Activated CD8-positive, alpha-beta memory T cell treated with anti-CD3 and anti-CD28 coated beads for 36 hours (primary cell): ENCODE data around the gene PLAGL2. TPM values are rescaled to one million over a fixed set of nuclear protein-coding genes. Genes with fewer than 3 reads are reported as not detected.
"Not testable (repeated sequence)": the region's sequence is repeated elsewhere in the genome, so short reads cannot be mapped to it uniquely, and the experiment has no call there.

Source experiments
- CTCF ChIA-PET: fragments of 350-600 bp; sonication (Branson Sonifier 250); formaldehyde crosslinking; loops from one replicate; lab custom pipeline; 2021; ENCODE audit warnings: antibody characterized with exemption; lab: Charles Lee
- POLR2A ChIA-PET: fragments of 350-600 bp; sonication (Branson Sonifier 250); formaldehyde crosslinking; loops from one replicate; lab custom pipeline; 2021; ENCODE audit warnings: antibody characterized with exemption; lab: Charles Lee
- total RNA-seq, 2 experiments: library from RNA; stranded (reverse); gene quantifications; one replicate each; pipeline ENCODE4 v1.2.3, GENCODE V29; 2021

Gene PLAGL2
- total RNA-seq, 2 experiments from 2014 or later = 115 to 117 TPM

DNA sequence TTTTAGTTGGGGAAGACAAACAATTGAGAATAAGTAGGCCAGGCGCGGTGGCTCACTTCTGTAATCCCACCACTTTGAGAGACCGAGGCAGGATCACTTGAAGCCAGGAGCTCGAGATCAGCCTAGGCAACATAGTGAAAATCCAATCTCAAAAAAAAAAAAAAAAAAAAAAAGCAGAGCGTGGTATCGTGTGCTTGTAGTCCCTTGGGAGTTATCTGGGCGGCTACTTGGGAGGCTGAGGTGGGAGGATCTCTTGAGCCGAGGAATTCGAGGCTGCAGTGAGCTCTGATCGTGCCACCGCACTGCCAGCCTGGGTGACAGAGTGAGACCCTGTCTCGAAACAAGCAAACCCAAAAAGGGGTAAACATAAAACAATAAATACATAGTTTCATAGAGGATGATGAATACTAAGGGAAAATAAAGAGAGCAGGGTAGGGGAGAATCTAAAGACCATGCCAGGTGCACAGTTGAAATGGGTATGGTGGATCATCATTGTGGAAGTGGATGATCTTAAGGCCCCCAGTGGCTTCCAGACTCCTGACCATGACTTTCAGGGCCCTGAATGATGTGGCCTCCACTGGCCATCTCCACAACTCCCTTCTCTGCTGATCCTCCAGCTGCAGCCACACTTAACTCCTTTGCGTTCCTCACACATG is 1.1 kb upstream of the PLAGL2 start:
- POLR2A ChIA-PET = interaction anchor here (0.5 to 1.0 kb wide), 5 partner anchors 9 to 159 kb away, joined by 4 to 5 read pairs (median 5); no protein-coding TSS in a partner anchor

DNA sequence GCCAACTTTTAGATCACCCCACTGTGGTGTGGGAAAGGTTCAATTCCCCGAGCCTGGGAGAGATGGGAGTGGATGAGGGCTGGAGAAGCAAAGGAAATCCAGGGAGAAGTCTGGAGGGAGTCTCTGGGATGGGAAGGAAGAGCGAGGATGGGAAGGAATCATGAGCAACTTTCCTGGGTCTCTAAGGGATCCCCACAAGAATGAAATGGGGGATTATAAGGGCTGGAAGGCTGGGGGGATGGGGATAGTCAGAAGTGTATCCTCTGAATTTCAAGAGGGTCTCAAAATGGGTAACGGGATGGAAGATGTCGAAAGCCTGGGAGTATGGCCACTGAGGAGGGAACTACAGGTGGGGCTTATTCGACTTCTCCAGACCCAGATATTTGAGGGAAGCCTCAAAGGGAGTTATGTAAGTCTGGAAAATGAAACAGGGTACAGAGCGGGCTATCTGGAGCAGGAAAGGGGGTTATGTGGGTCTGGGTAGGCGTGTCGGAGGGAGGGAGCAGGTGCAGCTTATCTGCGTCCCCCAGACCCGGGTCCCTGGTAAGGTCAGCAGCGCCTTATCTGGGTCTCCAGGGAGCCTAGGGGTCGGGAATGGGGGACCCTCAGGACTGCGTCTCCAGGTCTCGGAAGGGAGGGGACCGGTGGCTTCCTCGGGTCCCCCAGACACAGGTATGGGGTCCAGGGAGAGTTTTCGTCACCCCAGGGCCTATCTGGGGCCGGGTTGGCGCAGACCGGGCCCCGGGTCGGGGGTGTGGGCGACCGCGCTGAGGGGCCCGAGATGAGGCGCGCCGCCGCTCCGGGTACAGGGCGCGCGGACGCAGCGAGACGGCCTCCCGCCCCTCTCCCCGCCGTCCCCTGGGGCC is 550 bp downstream of the PLAGL2 start:
- ChIA-PET POLR2A (interaction anchor here (1.4 kb wide), 1 partner anchor 25 kb away, joined by 3 read pairs; no protein-coding TSS in a partner anchor), CTCF (no interaction called here)

More for the DNA sequence above, 1.1 kb upstream of the PLAGL2 start:
- CTCF ChIA-PET = no interaction called here

GRCh38 chr20:32205843-32206759 is 1.4 kb downstream of the PLAGL2 start:
- ChIA-PET CTCF (interaction anchor here (1.6 kb wide), 1 partner anchor 156 kb away, joined by 3 read pairs; no protein-coding TSS in a partner anchor), POLR2A (interaction anchor here (0.6 to 2.2 kb wide), 5 partner anchors 26 to 153 kb away, joined by 3 to 15 read pairs (median 6); no protein-coding TSS in a partner anchor)

DNA sequence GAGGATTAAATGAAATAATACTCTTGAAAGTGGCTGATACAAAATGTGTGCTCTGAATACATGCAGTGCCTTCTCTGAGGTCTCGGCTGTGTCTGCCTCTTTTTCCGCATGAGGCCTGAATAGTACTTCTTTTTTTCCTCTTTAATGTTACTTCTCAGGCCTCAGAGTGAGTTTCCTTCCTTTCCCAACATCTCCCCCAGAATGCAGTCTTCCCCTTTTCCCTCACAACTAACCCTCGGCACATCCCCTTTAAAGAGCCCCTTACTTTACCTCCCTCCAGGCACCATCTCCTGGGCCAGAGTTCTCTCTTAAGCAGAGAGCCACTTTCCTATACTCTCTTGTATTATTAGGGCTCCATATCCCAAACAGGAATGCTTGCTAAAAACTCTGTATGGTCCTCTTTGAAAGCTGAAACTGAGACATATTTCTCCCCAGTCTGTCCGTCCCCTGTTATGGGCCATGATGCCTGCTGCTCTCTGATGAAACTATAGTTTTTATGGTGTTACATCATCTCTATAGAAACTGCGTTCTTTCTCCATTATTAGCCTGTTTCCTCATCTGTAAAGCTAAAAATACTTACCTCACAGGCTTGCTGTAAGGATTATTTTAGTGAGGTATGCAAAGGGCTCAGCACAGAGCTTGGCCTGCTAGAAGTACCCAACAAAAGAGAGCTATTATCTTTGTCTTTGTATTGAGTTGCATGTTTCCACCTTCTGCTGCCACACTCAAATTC is 2.3 kb downstream of the PLAGL2 start:
- CTCF ChIA-PET = interaction anchor here (1.3 to 1.6 kb wide), 2 partner anchors 89 to 156 kb away, joined by 3 read pairs; no protein-coding TSS in a partner anchor

DNA sequence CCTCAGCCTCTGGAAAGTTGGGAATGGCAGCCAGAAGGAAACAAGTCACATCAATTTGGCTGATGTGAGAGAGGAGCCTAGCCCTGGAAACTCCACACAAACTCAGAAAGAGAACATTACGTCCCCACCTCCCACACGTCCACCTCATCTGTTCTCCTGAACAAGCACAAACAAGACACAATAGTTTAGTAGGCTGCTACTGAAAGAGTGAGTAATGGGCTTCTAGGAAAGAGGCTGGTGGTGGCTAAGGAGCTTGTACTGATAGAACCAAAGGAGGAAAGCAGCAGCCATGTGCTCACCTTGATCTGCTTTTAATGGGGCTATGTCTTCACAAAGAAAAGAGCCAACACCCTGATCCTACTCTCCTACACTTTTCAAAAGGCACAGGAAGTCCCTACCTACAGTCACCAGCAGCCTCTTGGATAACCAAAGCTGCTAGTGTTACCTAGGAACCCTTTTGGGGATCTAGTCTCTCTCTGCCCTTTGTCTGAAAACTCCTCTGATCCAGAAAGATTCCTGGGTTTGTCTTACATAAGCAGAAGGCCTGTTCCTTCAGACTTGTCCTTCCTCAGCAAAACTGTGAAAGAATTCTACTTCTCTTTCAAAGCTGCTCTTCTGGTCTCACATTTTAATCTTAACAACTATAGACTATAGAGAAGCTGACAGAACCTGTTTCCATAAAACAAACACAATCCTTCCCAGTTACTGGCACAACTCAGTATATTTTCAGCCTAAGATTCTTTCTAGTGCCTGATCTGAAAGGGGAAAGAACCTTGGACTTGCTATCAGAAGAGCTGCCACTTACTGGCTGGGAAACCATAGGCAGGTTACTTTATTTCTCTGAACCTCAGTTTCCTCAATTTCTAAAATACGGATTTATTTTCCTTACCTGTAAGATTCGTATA is 3.1 kb downstream of the PLAGL2 start:
- ChIA-PET CTCF (interaction anchor here (1.0 to 1.7 kb wide), 4 partner anchors 81 to 157 kb away, joined by 3 to 6 read pairs (median 4); no protein-coding TSS in a partner anchor), POLR2A (interaction anchor here (0.5 to 2.2 kb wide), 6 partner anchors 80 to 155 kb away, joined by 3 to 15 read pairs (median 4); partner anchors contain the start of gene ASXL1)

More for the DNA sequence above, 2.3 kb downstream of the PLAGL2 start:
- POLR2A ChIA-PET = interaction anchor here (0.6 to 2.2 kb wide), 6 partner anchors 27 to 154 kb away, joined by 3 to 15 read pairs (median 6); no protein-coding TSS in a partner anchor

DNA sequence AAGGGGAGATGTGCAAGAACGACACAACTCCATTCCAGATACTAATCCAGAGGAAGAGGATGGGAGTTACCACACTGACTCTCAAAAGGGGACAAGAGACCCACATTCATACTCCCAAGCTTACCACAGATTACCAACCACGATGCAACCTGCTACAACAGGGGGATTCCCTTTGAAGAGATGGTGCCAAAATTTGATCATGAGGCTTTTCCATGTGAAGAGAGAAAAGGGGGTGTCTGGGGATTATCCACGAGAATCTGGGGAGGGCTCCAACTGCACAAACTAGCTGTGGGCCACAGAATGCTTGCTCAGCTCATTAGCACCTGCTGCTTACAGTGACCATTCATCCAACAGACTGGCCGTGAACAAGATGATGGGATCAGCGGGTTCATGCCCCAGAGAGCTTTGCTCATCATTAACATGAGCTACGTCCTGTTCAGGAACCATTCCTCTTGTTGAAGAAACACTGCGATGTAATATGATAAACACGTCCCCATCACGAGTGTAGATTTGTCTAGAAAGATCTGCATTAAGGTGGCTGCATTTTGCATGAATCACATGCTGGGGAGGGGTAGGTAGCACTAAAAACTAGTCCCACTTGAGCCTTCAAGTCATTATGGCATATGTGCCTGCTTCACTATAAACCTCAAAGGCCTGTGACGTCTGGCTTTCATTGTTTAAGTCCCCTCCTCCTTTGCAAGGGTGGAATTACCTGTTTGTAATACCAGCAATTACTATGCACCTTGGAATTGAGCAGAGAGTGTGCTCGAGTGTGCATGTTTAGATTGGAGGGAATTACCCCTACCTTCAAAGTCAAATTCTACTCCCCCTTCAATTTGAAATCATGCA is 4.0 kb downstream of the PLAGL2 start:
- CTCF ChIA-PET = interaction anchor here (1.0 to 1.7 kb wide), 3 partner anchors 82 to 130 kb away, joined by 3 to 6 read pairs (median 6); no protein-coding TSS in a partner anchor
- POLR2A ChIA-PET = interaction anchor here (0.5 to 2.2 kb wide), 6 partner anchors 29 to 155 kb away, joined by 3 to 8 read pairs (median 4); partner anchors contain the start of genes ASXL1 and TM9SF4

DNA sequence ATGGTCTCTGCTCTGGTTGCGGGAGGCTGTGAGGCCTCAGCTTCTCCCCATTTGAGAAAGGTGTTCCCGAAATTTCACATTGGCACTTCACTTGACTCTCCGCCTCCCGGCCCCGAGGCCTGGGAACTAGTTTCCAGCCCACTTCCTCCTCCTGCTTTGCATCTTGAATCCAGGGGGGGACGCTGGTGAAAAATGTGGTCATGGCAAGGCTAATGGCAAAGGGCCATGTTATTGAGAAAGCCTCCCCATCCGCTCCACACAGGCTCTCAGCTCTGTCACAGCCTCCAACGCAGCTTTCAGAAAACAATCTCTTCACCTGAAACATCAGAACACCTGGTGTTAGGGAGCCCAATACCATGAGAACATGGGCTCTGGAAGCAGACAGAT is 5.6 kb downstream of the PLAGL2 start:
- ChIA-PET CTCF (interaction anchor here (0.6 kb wide), 1 partner anchor 55 kb away, joined by 4 read pairs; no protein-coding TSS in a partner anchor), POLR2A (interaction anchor here (1.2 to 1.3 kb wide), 2 partner anchors 11 to 84 kb away, joined by 5 to 6 read pairs; no protein-coding TSS in a partner anchor)

DNA sequence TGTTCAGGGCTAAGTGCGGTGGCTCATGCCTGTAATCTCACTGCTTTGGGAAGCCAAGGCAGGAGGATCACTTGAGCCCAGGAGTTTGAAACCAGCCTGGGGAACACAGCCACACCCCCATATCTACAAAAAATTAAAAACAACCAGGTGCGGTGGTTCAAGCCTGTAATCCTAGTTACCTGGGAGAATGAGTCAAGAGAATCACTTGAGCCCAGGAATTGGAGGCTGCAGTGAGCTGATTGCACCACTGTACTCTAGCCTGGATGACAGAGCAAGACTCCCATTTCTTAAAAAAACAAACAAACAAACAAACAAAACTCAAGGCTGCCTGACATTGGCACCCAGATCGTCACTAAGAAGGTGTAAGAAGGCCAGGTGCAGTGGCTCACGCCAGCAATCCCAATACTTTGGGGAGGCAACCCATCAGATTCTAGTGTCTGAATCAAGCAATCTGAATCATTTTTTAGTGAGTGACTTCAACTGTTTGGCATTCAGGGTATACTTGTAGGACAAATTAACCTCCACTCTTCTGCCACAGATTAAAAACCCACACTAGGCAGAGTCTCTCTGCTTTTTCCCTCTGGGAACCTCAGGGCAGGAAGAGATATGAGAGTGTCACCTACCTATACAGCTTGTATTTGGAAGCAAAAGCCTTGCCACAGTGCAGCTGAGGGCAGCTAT is 6.1 kb downstream of the PLAGL2 start:
- ChIA-PET CTCF (interaction anchor here (0.6 kb wide), 1 partner anchor 54 kb away, joined by 4 read pairs; no protein-coding TSS in a partner anchor), POLR2A (interaction anchor here (1.2 to 1.3 kb wide), 2 partner anchors 11 to 85 kb away, joined by 5 to 6 read pairs; no protein-coding TSS in a partner anchor)

- CTCF ChIA-PET = no interaction called here
- POLR2A ChIA-PET = no interaction called here
These were observed 8.5 kb downstream of the PLAGL2 start for GRCh38 chr20:32199006-32199405.

DNA sequence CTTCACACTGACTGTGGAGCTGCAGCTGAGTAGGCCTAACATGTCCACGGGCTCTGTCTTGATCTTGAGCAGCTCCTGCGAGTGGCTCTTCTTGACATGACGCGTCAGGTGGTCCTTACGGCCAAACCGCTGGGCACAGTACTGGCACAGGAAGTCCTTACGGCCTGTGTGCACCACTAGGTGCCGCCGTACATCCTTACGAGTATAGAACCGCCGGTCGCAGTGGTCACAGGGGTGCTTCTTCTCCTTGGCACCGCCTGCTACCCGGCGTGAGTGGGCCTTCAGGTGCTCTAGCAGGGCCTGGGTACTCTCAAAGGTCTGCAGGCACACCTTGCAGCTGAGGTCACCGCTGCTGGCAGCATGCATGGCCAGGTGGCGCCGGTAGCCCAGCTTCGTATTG is 10.4 kb downstream of the PLAGL2 start:
- POLR2A ChIA-PET = interaction anchor here (0.7 kb wide), 1 partner anchor 171 kb away, joined by 3 read pairs; no protein-coding TSS in a partner anchor

DNA sequence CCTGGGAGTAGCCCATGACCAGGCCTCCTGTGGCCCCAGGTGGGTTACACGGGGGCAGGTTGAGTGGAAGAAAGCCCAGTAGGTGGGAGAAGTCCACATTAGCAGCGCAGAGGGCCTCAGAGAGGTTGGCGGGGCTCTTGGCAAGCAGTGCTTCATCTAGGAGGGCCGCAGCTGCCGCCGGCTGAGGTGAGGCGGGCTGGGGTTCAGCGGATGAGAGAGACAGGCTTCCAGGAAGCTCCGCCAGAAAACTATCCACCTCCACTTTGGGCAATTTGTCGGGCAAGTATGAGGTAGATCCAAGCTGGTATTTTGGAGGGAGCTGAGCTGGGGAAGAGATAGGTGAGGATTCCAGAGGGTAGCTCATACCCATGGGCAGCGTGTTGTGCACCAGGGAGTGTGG is 10.9 kb downstream of the PLAGL2 start:
- CTCF ChIA-PET = not testable (repeated sequence)

More for the DNA sequence above, 10.4 kb downstream of the PLAGL2 start:
- CTCF ChIA-PET = not testable (repeated sequence)

GRCh38 chr20:32195581-32195980 is 12.0 kb downstream of the PLAGL2 start:
- ChIA-PET CTCF (no interaction called here), POLR2A (no interaction called here)

More for the DNA sequence above, 10.9 kb downstream of the PLAGL2 start:
- POLR2A ChIA-PET = interaction anchor here (0.7 kb wide), 1 partner anchor 171 kb away, joined by 3 read pairs; no protein-coding TSS in a partner anchor

DNA sequence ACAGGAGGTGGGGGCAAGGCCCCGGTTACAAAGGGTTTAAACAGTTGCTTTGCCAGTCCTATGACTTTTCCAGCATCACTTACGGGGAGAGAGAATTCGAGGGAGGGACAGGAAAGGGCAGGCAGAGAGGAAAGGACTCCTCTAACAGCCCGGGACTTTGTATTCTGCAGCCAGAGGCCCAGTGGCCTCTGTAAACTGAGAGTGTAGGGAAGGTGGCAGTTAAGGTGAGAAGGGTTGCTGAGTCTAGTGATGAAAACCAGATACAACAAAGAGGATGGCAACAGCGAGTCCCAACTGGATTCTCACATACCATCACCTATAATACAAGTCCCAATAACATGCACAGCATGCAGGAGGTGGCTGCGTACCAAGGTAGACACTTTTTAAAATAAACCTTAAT is 13.5 kb downstream of the PLAGL2 start:
- ChIA-PET CTCF (no interaction called here), POLR2A (no interaction called here)

- CTCF ChIA-PET, POLR2A ChIA-PET: not testable (repeated sequence)
These were observed 14.2 kb downstream of the PLAGL2 start for GRCh38 chr20:32193336-32193735.

- POLR2A ChIA-PET = no interaction called here
- CTCF ChIA-PET = no interaction called here
These were observed 14.8 kb downstream of the PLAGL2 start for GRCh38 chr20:32192698-32193097.
